Brain pericyte (primary cell): ENCODE data around the gene MPPED1.

ENCODE experiments used
- DNase-seq: peaks from one replicate; pipeline ENCODE4 v3.0.0-alpha.2; 2012; ENCODE audit warnings: low read depth, low spot score

MPPED1 gene

DNA sequence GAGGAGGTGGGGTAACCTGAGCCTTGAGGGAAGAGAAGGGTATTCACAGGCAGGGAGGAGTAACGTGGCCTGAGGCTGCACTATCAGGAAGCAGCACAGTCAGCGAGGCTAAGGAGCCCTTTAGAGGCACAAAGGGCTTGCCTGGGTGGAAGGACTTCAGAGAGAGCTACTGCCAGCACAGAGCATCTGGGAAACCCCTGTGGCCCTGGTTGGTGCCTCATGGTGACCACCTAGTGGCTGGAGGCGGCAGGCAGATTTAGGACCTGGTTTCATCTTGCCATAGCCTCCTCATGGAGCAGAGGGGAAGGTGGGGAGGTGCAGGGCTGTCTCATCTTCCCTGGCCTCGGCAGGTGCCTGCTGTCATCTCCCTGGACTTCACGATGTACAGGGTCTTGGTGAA lies 64.5 kb downstream of the MPPED1 start:
- DNase-seq: no peak

- DNase-seq: no peak
Measured at GRCh38 chr22:43476751-43477725, 65.2 kb downstream of the MPPED1 start.

GRCh38 chr22:43477966-43478365 lies 66.2 kb downstream of the MPPED1 start:
- no peak for DNase-seq

- DNase-seq: no peak
Measured at GRCh38 chr22:43478621-43479300, 66.9 kb downstream of the MPPED1 start.

GRCh38 chr22:43479301-43479950 lies 67.6 kb downstream of the MPPED1 start:
- DNase-seq: no peak

GRCh38 chr22:43479962-43480361 lies 68.1 kb downstream of the MPPED1 start:
- DNase-seq: no peak

- no peak for DNase-seq
Measured at GRCh38 chr22:43481568-43482317, 69.9 kb downstream of the MPPED1 start.

DNA sequence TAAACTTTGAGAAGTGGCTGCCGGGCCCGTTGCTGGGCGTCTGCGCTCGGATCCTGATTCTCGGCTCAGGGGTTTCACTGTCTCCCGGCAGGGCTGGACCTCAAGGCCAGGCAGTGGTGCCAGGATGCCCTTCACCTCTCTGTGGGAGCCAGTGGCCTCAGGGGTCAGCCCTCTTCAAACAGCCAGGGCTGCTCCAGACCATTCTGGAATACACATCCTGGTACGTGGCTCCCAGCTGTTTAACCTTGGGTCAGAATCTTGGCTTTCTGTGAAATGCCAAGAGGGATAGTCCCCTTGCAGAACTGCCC lies 70.5 kb downstream of the MPPED1 start:
- DNase-seq: no peak

DNA sequence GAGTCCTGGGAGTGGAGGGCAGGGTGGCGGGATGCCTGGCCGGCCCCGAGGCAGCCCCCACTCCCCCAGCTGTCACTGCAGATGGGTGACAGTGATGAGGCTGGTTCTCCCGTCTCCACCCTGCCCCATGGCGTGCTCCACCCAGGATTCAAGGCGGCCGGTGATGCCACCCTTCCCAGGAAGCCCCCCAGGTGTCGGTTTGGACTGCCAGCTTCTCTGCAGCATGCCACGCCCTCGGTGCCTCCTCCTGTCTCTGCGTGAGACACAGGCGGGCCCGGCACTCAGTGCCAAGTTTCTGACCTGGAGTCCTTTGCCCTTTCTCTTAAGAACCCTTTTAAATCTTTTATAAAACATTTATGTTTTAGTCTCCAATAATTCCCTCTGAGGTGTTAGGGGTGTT lies 71.5 kb downstream of the MPPED1 start:
- no peak for DNase-seq

DNA sequence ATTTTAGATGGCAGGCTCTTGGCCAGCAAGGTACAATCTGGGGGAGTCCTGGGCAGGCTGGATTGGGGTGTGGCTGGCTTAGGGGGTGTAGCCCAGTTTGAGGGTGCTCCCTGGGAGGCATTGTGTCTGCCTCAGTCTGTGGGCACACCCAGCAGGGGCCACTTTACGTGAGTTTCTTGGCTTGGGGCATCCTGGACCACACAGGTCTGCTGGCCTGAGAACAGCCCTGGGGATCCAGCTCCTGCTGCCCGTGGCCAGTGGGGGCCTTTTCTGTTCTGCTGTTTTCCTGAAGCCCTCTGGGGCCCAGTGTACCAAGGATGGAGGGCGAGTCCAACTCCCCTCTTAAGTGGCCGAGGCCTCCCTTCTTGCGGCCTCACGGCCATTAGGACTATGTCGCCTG lies 71.9 kb downstream of the MPPED1 start:
- DNase-seq: no peak

- no peak for DNase-seq
Measured at GRCh38 chr22:43484227-43484626, 72.4 kb downstream of the MPPED1 start.

GRCh38 chr22:43485502-43486089 lies 73.8 kb downstream of the MPPED1 start:
- no peak for DNase-seq

GRCh38 chr22:43487311-43488030 lies 75.7 kb downstream of the MPPED1 start:
- DNase-seq: no peak

DNA sequence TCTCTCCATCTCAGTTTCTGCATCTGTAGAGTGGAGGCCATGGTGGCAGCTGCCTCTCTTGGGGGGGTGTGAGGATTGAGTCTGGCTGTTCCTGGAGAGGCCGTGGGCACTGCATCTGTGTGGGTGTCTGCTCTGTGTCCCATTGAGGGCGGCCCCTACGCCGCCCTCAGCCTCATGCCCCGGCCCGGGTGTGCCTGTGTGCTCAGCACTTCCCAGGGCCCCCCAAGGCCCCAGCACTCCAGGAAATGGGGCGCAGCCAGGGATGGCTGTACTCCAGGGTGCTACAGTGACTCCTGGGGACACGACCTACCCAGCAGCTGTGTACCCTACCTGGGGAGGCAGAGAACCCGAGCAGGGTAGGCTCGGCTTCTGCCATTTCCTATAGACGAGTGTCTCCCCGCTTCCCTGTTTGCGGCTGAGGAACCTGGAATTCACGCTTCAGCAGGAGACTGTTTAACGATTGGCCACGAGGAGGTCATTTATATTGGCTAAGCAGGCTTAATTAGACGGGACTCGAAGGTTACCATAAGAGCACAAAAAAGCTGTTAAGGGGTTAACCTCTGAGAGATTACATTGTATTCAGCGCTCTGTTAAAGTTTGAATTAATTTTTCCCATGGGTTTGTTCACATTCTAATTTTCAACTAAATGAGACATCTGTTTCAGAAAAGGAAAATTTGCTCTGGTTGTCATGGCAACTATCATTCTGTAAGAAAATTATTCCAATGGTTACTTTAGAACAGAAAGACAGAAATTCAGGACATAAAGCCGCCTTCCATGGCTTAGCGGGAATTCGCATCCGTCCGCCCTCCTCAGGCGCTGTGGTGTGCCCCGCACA lies 76.4 kb downstream of the MPPED1 start:
- no peak for DNase-seq

DNA sequence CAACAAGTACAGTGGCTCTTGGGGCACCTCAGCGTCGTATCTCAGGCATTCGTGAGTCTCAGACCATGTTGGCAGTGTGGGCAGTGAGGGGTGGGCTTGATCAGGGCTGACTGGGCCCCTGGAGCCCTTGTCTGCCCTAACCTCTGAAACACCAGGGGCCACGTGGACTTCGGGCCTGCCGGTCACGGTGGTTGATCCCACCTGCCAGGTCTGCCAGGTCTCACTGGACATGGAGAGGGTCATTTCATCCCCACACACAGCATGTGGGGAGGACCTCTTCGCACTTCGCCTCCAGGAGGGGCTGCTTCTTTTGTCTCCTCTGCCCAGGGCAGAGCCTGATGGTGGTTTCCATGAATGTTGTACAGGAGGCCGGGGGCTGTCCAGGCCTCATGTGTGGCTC lies 77.1 kb downstream of the MPPED1 start:
- DNase-seq: no peak

GRCh38 chr22:43490311-43490710 lies 78.5 kb downstream of the MPPED1 start:
- DNase-seq: no peak

DNA sequence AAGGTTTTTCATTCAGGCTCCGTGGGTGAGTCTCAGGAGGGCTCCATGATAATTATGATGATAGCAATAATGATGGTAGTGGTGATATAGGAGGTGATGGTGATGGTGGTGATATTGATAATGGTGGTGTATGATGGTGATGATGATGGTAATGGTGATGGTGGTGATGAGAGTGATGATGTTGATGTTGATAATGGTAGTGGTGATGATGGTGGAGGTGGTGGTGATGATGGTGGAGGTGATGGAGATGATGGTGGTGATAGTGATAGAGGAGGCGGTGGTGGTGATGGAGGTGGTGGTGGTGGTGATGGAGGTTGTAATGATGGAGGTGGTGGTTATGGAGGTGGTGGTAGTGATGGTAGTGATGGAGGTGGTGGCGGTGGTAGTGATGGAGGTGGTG lies 79.4 kb downstream of the MPPED1 start:
- no peak for DNase-seq

DNA sequence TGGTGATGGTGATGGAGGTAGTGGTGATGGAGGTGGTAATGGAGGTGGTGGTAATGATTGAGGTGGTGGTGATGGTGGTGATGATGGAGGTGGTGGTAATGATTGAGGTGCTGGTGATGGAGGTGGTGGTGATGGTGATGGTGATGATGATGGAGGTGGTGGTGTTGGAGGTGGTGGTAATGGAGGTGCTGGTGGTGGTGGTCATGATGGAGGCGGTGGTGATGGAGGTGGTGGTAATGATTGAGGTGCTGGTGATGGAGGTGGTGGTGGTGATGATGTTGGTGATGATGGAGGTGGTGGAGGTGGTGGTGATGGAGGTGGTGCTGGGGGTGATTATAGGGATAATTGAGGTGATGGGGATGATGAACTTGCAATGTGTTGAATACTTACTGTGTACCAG lies 79.9 kb downstream of the MPPED1 start:
- DNase-seq: no peak

GRCh38 chr22:43493297-43493696 lies 81.5 kb downstream of the MPPED1 start:
- no peak for DNase-seq
